CD4-positive, alpha-beta memory T cell (primary cell): ENCODE data around the gene FOXO3. TPM values are rescaled to one million over a fixed set of nuclear protein-coding genes. Genes with fewer than 3 reads are reported as not detected.
A peak's percentile ranks its signal among the peaks of the same experiment; 100 is the strongest.

Experiments
- CTCF ChIA-PET: fragments of 350-600 bp; sonication (Branson Sonifier 250); formaldehyde crosslinking; loops from one replicate; lab custom pipeline; 2021; ENCODE audit warnings: inconsistent platforms; ENCODE audit not compliant: partially characterized antibody; lab: Charles Lee
- POLR2A ChIA-PET: fragments of 350-600 bp; sonication (Branson Sonifier 250); formaldehyde crosslinking; loops from one replicate; lab custom pipeline; 2021; ENCODE audit not compliant: partially characterized antibody; lab: Charles Lee
- DNase-seq, 5 donors: peaks; one replicate each; pipeline versions ENCODE4 v3.0.0 to v3.0.0-alpha.2; 2020 to 2022; ENCODE audit warnings: mixed read lengths in 1 of 5
- H3K27ac ChIP-seq: one replicate; pipeline ENCODE4 v1.7.0; 2013; ENCODE audit warnings: low read depth, low read length
- H3K27me3 ChIP-seq: 2 replicates; pipeline ENCODE4 v1.7.0; 2013; ENCODE audit warnings: mild to moderate bottlenecking, low read length, moderate library complexity; ENCODE audit not compliant: insufficient read depth
- H3K36me3 ChIP-seq: 2 replicates; pipeline ENCODE4 v1.7.0; 2013; ENCODE audit warnings: mild to moderate bottlenecking, low read length, moderate library complexity; ENCODE audit not compliant: insufficient read depth
- H3K4me1 ChIP-seq: 2 replicates; pipeline ENCODE4 v1.7.0; 2013; ENCODE audit warnings: mild to moderate bottlenecking, low read length, moderate library complexity; ENCODE audit not compliant: insufficient read depth
- H3K4me3 ChIP-seq, 2 donors: one replicate each; pipeline ENCODE4 v1.7.0; 2013; ENCODE audit warnings: low read length in 2 of 2, mild to moderate bottlenecking in 1 of 2
- H3K9me3 ChIP-seq, 2 donors: one replicate each; pipeline ENCODE4 v1.7.0; 2013; ENCODE audit warnings: low read length in 2 of 2, control low read depth in 1 of 2; ENCODE audit not compliant: control insufficient read depth in 1 of 2
- H3K27ac Mint-ChIP-seq, 7 donors: one replicate each; pipeline ENCODE4 v1.8.0; 2020 to 2021; ENCODE audit warnings: mixed read lengths in 7 of 7, mild to moderate bottlenecking in 6 of 7, inconsistent platforms in 3 of 7, moderate library complexity in 3 of 7
- H3K27me3 Mint-ChIP-seq, 2 donors: one replicate each; pipeline ENCODE4 v1.8.0; 2020 to 2021; ENCODE audit warnings: mixed read lengths in 2 of 2
- H3K36me3 Mint-ChIP-seq, 2 donors: one replicate each; pipeline ENCODE4 v1.8.0; 2020 to 2021; ENCODE audit warnings: mixed read lengths in 2 of 2, inconsistent platforms in 1 of 2, mild to moderate bottlenecking in 1 of 2
- H3K4me1 Mint-ChIP-seq, 4 donors: one replicate each; pipeline ENCODE4 v1.8.0; 2020 to 2021; ENCODE audit warnings: mixed read lengths in 4 of 4, mild to moderate bottlenecking in 1 of 4
- H3K4me3 Mint-ChIP-seq, 8 donors: one replicate each; pipeline ENCODE4 v1.8.0; 2020 to 2021; ENCODE audit warnings: mixed read lengths in 8 of 8, mild to moderate bottlenecking in 7 of 8, moderate library complexity in 6 of 8, inconsistent platforms in 3 of 8
- H3K9me3 Mint-ChIP-seq, 8 donors: one replicate each; pipeline ENCODE4 v1.8.0; 2020 to 2021; ENCODE audit warnings: mixed read lengths in 8 of 8, mild to moderate bottlenecking in 5 of 8, inconsistent platforms in 3 of 8, moderate library complexity in 1 of 8
- intact Hi-C: fragments of 100-400 bp; cut with micrococcal nuclease; formaldehyde crosslinking; loops from one replicate; pipeline ENCODE4 v1.15.1; 2023
- polyA plus RNA-seq, 2 donors: library from polyadenylated mRNA; unstranded; fragments of 300-500 nt; fragmentation: Illumina TruSeq; gene quantifications; one replicate each; pipeline ENCODE4 v1.2.3, GENCODE V29; 2021
- total RNA-seq, 2 experiments: library from RNA; stranded (reverse); gene quantifications; one replicate each; pipeline ENCODE4 v1.2.3, GENCODE V29; 2021

FOXO3 gene
- total and polyA plus RNA-seq, 4 experiments from 2014 or later = 18.3 to 27.0 (median 25.0) TPM

- Mint-ChIP-seq H3K4me3 (no peak overlapping the region), H3K4me1 (peaks cover 37 to 72% (median 50%) of the 10 kb centered on the region in 4 donors), H3K9me3 (peaks cover 0 to 13% (median 6%) of the 10 kb centered on the region in 8 donors), H3K36me3 (peaks cover 8 to 10% of the 10 kb centered on the region in 2 donors), H3K27me3 (no peaks in the 10 kb centered on the region), H3K27ac (no peak overlapping the region)
- Histone ChIP-seq H3K36me3 (no peaks in the 10 kb centered on the region), H3K4me1 (peaks cover 22% of the 10 kb centered on the region), H3K9me3 (no peaks in the 10 kb centered on the region), H3K27me3 (no peaks in the 10 kb centered on the region), H3K4me3 (no peak overlapping the region), H3K27ac (no peak overlapping the region)
- CTCF ChIA-PET = no interaction called here
- no peak for DNase-seq
- POLR2A ChIA-PET = no interaction called here
- intact Hi-C loops = no loop called here
Observed at GRCh38 chr6:108609276-108609769, 48.6 kb downstream of the FOXO3 start.

- DNase-seq = no peak
- Histone ChIP-seq H3K4me1 (peaks cover 19% of the 10 kb centered on the region), H3K4me3 (no peak overlapping the region), H3K27ac (no peak overlapping the region), H3K27me3 (no peaks in the 10 kb centered on the region), H3K36me3 (no peaks in the 10 kb centered on the region), H3K9me3 (no peaks in the 10 kb centered on the region)
- ChIA-PET CTCF (no interaction called here), POLR2A (no interaction called here)
- Mint-ChIP-seq H3K27me3 (no peaks in the 10 kb centered on the region), H3K9me3 (peaks cover 0 to 13% (median 6%) of the 10 kb centered on the region in 8 donors), H3K27ac (no peak overlapping the region), H3K36me3 (peaks cover 8 to 10% of the 10 kb centered on the region in 2 donors), H3K4me1 (peaks cover 38 to 77% (median 52%) of the 10 kb centered on the region in 4 donors), H3K4me3 (no peak overlapping the region)
- intact Hi-C loops = no loop called here
Observed at GRCh38 chr6:108610270-108610839, 49.6 kb downstream of the FOXO3 start.

- intact Hi-C loops = no loop called here
- H3K4me1 Mint-ChIP-seq = peaks cover 34 to 72% (median 50%) of the 10 kb centered on the region in 4 donors
- no peaks in the 10 kb centered on the region for H3K27me3 Mint-ChIP-seq
- H3K4me3 Mint-ChIP-seq = no peak overlapping the region
- CTCF ChIA-PET = interaction anchor here (0.5 kb wide), 1 partner anchor 72 kb away, joined by 3 read pairs; no protein-coding TSS in a partner anchor
- DNase-seq = no peak
- peaks cover 0 to 13% (median 6%) of the 10 kb centered on the region in 8 donors for H3K9me3 Mint-ChIP-seq
- no peak overlapping the region for H3K27ac Mint-ChIP-seq
- Histone ChIP-seq H3K36me3 (no peaks in the 10 kb centered on the region), H3K4me3 (no peak overlapping the region), H3K27ac (no peak overlapping the region), H3K4me1 (peaks cover 18% of the 10 kb centered on the region), H3K9me3 (no peaks in the 10 kb centered on the region), H3K27me3 (no peaks in the 10 kb centered on the region)
- POLR2A ChIA-PET = no interaction called here
- peaks cover 8 to 9% of the 10 kb centered on the region in 2 donors for H3K36me3 Mint-ChIP-seq
Observed at GRCh38 chr6:108610957-108611586, 50.4 kb downstream of the FOXO3 start.

- no peak for DNase-seq
- Histone ChIP-seq H3K4me1 (peaks cover 18% of the 10 kb centered on the region), H3K4me3 (no peak overlapping the region), H3K36me3 (no peaks in the 10 kb centered on the region), H3K27me3 (no peaks in the 10 kb centered on the region), H3K27ac (no peak overlapping the region), H3K9me3 (no peaks in the 10 kb centered on the region)
- Mint-ChIP-seq H3K9me3 (peaks cover 0 to 13% (median 6%) of the 10 kb centered on the region in 8 donors), H3K36me3 (peaks cover 4 to 8% of the 10 kb centered on the region in 2 donors), H3K4me1 (peaks cover 34 to 62% (median 43%) of the 10 kb centered on the region in 4 donors), H3K27ac (no peak overlapping the region), H3K27me3 (no peaks in the 10 kb centered on the region), H3K4me3 (no peak overlapping the region)
- ChIA-PET POLR2A (no interaction called here), CTCF (no interaction called here)
- intact Hi-C loops = no loop called here
Observed at GRCh38 chr6:108612852-108613251, 52.1 kb downstream of the FOXO3 start.

- intact Hi-C loops = no loop called here
- ChIA-PET CTCF (no interaction called here), POLR2A (no interaction called here)
- peaks cover 0 to 12% (median 6%) of the 10 kb centered on the region in 8 donors for H3K9me3 Mint-ChIP-seq
- Histone ChIP-seq H3K27me3 (no peaks in the 10 kb centered on the region), H3K4me1 (peaks cover 17% of the 10 kb centered on the region), H3K27ac (no peak overlapping the region), H3K4me3 (no peak overlapping the region), H3K9me3 (no peaks in the 10 kb centered on the region), H3K36me3 (no peaks in the 10 kb centered on the region)
- no peak overlapping the region for H3K4me3 Mint-ChIP-seq
- H3K27me3 Mint-ChIP-seq = no peaks in the 10 kb centered on the region
- H3K27ac Mint-ChIP-seq = no peak overlapping the region
- DNase-seq = no peak
- peaks cover 33 to 55% (median 45%) of the 10 kb centered on the region in 4 donors for H3K4me1 Mint-ChIP-seq
- H3K36me3 Mint-ChIP-seq = peaks cover 4% of the 10 kb centered on the region in 2 donors
Observed at GRCh38 chr6:108616544-108616943, 55.8 kb downstream of the FOXO3 start.

GRCh38 chr6:108616973-108617372 lies 56.3 kb downstream of the FOXO3 start:
- ChIA-PET POLR2A (no interaction called here), CTCF (no interaction called here)
- no peaks in the 10 kb centered on the region for H3K27me3 ChIP-seq
- Mint-ChIP-seq H3K9me3 (peaks cover 0 to 9% (median 5%) of the 10 kb centered on the region in 8 donors), H3K27ac (no peak overlapping the region), H3K36me3 (peaks cover 4% of the 10 kb centered on the region in 2 donors), H3K4me3 (no peak overlapping the region), H3K4me1 (peaks cover 34 to 59% (median 48%) of the 10 kb centered on the region in 4 donors), H3K27me3 (no peaks in the 10 kb centered on the region)
- H3K9me3 ChIP-seq = no peaks in the 10 kb centered on the region
- intact Hi-C loops = no loop called here
- peaks cover 17% of the 10 kb centered on the region for H3K4me1 ChIP-seq
- H3K36me3 ChIP-seq = no peaks in the 10 kb centered on the region
- H3K27ac ChIP-seq = no peak overlapping the region
- no peak for DNase-seq
- no peak overlapping the region for H3K4me3 ChIP-seq

GRCh38 chr6:108618623-108619152 lies 58.0 kb downstream of the FOXO3 start:
- Histone ChIP-seq H3K4me3 (no peak overlapping the region), H3K9me3 (no peaks in the 10 kb centered on the region), H3K27me3 (no peaks in the 10 kb centered on the region), H3K27ac (no peak overlapping the region), H3K4me1 (peaks cover 17% of the 10 kb centered on the region), H3K36me3 (no peaks in the 10 kb centered on the region)
- no peaks in the 10 kb centered on the region for H3K27me3 Mint-ChIP-seq
- DNase-seq = no peak
- peak overlapping the region in 2 of 7 donors; percentile 26 to 88 for H3K27ac Mint-ChIP-seq
- ChIA-PET POLR2A (no interaction called here), CTCF (no interaction called here)
- peaks cover 29 to 71% (median 52%) of the 10 kb centered on the region in 4 donors for H3K4me1 Mint-ChIP-seq
- no peaks in the 10 kb centered on the region for H3K36me3 Mint-ChIP-seq
- peaks cover 0 to under 1% (median 0%) of the 10 kb centered on the region in 8 donors for H3K9me3 Mint-ChIP-seq
- peak overlapping the region in 3 of 8 donors; percentile 13 to 46 (median 23) for H3K4me3 Mint-ChIP-seq
- intact Hi-C loops = no loop called here
